Activated CD4-positive, alpha-beta T cell treated with anti-CD3 and anti-CD28 coated beads, Interleukin-2, Interleukin-4, amounts not matched to agents 100 ng/mL and 50 ng/mL, durations not matched to agents 16 hours and 8 hours (primary cell): ENCODE data around the gene RAX.

Source experiments
- DNase-seq: peaks from one replicate; pipeline ENCODE4 v3.0.0-alpha.2; 2020; ENCODE audit warnings: low spot score

Gene RAX

DNA sequence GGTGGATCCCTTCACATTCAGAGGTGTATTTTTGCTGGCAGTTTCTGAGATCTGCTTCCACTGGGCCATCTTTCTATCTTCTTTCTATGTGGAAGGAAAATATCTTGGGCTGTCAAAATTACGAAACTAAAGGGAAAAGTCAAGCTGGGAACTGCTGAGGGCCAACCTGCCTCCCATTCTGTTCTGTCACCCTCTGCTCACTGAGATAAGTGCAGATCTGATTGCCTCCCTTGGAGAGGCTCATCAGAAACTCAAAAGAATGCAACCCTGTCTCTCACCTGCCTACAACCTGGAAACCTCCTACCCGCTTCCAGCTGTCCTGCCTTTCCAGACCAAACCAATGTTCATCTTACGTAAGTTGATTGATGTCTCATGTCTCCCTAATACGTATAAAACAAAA lies 26.5 kb downstream of the RAX start:
- DNase-seq, result no peak

DNA sequence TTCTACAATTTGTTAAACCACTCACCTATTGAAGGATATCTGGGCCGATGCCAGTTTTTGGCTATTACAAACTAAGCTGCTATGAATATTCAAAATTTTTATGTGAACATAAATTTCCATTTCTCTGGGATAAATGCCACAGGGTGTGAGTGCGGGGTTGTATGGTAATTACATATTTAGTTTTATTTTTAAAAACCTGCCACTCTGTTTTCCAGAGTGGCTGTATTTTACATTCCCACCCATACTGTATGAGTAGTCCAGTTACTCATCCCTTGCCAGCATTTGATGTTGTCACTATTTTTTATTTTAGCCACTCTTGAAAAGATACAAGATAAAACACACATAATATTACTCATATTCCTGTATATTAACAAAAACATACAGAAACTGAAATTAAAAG lies 30.3 kb downstream of the RAX start:
- no peak for DNase-seq

DNA sequence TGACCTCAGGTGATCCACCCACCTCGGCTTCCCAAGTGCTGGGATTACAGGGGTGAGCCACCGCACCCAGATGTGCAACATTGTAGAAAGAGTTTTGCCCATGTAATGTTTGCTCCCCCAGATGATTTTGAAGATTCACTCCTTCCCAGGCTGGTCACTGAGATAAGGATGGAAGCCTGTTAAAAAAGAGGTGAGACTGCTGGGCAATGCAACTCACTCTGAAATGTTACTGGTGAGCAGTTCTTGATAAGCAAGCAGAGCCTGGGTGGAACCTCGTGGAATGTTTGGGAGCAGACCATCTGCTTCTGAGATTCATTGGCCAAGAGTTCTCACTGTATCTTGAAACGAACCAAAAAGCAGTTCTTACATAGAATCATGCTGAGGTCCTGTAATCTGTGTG lies 33.6 kb downstream of the RAX start:
- no peak for DNase-seq

DNA sequence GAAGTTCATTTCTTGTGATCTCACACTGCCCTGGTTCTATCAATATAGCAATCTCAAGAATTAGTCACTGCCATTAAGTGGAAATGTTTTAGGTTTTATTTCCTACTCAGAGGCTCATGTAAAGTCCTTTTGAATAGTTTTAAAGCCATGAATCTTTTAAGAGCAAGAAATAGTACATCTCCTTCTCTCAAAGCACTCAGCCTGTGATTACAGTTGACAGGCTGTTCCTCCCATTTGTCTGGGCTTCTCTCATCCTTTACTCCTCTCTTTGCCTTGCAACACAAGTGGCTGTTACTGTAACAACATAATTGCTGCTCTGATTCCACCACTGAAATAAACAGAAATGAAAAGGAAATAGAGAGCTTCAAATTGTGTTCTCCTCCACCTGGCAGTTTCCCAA lies 34.9 kb downstream of the RAX start:
- no peak for DNase-seq

DNA sequence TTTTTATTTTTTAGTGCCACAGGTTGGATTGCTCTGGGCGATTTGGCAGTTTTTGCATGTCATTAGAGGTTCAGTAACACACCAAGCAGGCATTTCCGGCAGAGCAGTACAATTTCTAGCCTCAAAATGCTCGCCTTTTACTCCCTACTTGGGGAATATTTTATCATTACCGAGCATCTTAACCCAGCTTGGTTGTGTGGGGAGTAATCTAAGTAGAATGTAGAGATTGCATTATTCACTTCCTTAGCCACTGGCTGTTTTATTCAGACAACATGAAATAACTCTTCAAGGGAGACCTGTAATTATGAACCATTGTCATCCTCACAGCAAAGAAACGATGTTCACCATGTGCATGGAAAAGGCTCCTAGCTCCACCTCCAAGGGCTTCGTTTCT lies 40.2 kb downstream of the RAX start:
- no peak for DNase-seq

DNA sequence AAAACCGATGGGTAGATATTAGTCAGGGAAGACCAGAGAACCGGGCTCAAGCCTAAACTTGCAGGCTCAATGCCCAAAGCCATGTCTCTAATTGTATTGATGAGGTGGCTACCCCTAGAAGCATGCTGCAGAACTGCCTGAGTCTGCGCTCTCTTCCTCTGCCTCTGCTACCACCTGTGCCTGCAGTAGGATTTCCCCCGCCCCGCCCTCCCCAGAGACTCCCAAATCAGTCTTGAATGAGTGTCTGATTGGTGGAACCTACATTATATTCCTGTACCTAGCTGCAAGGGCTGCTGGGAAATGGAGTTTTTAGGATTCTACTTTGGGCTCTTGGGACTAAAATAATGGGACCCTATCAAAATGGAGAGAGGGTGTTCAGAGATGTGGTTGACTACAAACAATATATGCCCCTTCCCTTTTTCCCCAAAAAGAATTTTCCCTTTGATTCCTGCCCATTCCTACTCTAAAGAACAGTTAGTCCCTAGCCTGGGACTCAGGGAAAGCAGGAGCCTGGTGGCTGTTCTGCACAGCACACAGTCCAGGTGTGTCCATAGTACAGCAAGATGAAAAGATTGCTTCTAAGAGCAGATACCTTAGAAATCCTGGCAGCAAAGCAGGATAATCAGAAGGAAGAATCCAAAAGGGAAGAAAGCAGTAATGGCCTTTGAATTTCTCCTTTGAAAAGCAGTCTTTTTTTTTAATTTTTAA lies 40.8 kb downstream of the RAX start:
- DNase-seq, result no peak

DNA sequence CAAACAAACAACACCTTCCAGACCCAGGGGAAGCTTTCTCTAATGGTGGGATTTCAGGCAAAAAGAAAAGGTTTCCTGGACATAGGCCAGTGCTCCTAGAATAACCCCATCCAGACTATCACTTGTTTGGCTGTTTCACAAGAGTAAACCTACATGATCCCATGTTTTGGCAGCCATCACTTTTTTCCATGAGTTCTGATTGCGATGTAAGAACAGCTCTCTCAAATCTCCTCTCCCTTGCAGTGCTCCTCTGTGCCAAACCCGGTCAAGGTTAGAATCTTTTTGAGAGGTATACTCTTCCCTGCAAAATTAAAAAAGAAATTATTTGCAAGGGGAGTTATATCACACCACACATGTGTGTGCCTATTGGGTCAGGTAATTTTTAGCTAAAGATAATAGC lies 41.4 kb downstream of the RAX start:
- DNase-seq, result no peak

DNA sequence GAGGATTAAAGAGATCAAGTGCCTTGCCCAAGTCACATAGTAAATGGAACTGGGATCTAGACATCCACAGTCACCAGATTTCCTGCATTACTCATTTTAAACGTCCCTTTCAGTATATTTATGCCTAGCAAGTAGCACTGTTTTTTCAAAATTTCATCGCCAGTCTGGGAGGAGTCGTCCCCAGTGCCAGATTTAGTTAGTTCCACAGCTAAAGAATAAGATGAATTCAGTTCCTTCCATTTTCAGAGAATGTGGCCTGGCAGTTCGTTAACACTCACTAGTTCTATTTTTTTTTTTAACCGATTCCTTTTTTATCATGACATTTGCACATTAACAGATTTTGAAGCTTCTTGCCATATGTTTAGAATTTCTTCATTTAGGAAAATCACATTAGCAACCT lies 42.1 kb downstream of the RAX start:
- DNase-seq, result no peak

DNA sequence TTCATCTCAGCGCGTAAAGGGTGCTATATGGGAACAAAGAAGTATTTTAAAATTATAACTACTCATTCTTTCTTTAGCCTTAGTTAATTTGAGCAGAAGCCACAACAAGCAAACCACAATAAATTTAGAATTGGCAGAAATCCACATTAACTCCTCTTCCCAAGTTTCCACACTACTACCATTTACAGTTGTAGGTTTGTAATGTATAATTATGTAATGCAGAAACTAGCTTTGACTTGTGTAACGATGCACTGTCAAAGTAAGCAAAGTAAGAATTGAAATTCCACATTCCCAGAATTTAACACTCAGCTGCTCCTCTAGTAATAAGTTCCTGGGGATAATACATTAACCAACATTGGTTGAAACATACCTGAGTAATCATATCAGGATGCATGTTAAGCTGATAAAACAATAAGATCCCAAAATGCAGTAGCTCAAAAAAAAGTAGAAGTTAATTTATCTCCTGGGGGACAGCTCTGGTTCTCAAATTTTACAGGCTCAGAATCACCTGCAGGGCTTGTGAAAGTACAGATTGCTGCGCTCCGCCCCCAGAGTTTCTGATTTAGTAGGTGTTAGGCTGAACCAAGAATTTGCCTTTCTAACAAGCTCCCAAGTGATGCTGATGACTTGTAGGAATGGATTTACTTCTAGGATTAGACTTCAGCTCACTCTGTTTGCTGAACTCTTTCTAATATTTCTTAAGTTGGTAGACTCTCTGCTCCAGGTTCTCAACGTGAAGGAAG lies 43.4 kb downstream of the RAX start:
- DNase-seq, result no peak

DNA sequence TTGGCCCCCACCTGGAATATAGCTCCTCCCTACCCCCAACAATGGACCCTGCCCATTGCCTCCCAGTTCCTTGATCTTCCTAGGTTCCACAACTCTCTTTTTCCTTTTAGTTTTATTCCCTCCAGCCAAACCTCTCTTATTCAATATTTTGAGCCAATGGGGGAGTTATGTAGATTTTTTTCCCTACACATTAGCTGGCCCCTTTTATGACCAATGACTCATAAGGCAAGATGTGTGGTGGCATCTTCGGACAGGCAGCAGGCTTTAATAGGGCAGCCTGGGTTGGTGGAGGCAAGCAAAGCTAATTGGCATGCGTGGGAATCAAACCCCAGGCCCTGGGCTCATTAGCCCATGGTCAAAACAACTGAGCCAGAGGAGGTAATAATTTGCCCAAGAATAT lies 44.1 kb downstream of the RAX start:
- no peak for DNase-seq

DNA sequence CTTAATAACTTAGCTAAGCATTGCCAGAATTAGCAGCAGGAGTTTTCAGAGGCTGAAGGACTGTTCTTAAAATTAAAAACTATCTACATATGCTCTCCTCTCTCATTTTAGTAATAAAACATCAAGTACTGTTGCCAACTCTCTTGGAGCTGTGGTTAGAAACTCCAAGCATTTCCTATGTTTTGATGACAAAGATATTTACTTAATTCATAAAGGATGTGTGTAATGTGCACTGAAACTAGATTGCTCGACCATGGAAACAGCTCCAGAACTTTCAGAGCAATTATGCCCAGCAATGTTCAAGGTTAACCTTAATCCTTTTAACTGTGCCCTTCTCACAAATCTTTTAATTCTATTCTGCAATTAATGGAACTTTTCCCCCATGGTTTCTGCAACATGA lies 44.9 kb downstream of the RAX start:
- DNase-seq, result no peak

DNA sequence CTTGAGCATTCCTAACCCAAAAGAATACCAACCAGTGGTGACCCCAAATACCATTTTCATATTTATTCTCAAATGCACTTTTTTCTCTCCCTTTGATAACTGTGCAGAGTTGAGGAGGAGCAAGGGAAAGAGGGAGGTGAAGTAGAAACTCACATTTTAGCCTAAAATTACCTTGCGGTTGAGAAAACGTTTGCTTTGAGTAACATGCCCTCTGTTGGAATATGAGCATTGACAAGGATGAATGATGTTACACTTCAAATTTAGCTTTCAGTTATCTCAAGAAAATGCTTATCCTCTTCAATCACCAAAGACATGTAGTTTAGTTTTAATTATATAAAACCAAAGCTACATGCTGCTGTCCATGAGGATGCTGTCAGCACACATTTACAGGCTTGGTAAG lies 50.9 kb downstream of the RAX start:
- DNase-seq, result no peak

DNA sequence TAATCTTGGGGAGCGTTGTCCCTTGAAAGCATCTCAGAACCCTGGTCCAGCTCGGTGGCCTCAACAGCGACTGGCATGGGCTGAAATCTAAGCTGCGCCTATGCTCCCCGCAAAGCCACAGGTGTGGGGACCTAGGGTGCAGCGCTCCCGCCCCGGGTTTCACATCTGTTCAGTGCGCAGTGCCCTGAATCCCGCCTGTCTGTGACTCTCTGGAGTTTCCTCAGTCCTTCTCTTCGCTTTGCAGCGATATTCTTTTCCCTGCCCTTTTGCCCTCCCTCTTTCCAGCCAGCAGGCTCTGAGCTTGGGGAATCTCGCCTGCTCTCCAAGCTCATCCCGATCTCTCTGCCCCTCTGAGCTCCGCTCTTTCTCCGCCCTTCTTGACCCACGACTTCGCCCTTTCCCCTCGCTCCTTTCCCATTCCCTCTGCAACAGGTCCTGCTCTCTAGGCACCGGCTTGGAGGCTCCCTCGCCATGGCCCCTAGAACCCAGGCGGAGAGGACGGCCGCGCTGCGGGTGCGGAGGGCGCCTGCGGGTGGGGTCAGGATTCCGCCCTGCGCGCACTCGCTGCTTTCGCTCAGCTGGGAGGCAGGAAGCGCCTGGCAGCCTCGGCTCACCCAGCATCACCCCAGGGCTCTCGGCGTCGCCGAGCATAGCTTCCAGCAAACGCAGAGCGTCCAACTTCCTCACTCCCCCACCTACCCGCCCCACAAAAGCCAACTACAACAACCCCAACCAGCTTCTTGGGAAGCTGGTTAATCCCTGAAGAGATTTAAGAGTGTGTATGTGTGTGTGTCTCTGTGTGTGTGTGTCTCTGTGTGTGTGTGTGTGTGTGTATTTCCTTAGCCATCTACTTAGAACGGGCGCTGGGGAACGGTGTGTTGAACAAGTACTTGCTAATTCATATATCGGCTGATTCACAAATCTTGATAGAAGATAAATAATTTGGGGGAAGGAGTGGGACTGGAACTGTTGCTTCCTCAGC lies 52.2 kb downstream of the RAX start:
- no peak for DNase-seq

DNA sequence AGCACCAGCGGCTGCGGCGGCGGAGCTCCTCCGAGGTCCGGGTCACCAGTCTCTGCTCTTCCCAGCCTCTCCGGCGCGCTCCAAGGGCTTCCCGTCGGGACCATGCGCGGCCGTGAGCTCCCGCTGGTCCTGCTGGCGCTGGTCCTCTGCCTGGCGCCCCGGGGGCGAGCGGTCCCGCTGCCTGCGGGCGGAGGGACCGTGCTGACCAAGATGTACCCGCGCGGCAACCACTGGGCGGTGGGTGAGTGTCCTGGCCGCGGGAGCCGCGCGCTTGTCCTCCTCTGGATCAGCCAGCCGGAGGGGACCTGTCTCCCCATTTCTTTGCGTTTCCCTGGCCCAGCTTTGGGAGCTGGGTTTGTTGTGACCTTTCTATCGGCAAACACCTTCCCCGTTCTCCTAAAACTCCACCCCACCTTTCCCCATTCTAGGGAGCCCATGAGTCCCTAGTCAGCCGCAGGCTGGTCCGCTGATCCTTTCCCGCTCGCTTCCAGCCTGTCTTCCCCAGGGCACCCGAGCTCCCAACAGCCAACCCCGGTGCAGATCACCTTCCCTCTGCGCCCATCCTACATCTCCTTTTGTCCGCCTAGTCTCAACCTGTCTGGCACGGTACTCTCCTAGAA lies 53.0 kb downstream of the RAX start:
- DNase-seq, result no peak

DNA sequence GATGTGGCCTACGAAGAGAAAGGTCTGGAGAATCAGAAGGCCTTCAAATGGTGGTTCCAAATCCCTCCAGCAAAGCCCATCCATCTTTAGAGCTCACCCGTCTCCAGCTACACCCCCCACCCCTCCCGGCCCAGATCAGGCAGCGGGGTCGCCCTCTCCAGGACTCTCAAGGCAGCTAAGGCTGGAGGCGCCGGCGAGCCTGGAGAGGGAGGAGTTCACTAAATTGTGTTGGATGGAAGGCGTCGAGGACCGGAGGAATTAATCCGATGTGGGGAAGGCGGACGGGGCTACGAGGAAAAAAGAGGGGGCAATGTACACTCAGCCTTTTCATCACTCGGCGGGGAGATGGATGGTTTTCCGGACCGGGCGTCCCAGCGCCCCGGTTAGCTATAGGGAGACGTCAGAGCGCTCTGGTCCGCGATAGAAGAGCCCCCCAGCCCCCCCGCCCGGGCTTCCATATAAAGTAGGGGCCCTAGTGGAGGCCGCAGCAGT lies 53.5 kb downstream of the RAX start, which contains the start of gene GRP:
Gene GRP, plus strand, starts transcription at position 487 of the 492 bp plus-strand sequence. CDS start 108 bp downstream, outside the sequence.
- DNase-seq, result no peak

DNA sequence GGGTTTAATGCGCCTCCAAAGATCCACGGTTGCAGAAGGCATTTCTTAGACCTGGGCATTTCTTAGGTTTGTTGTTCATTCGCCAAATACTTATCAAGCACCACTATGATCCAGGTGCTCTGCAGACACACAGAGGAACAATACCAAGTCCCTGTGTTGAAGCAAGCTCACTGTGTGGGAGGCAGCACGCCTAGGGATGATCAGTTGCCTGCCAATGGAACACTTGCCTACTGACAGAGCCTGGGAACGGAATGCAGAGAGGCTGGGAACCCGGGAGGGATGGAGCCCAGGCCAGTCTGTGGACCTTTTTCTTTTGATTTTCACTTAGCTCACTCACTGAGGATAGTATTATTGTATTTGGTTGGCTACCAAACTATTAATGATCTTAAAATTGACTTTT lies 55.2 kb downstream of the RAX start:
- DNase-seq, result no peak
